K562 (cell line): ENCODE results near the gene TSPAN15. TPM values are rescaled to one million over a fixed set of nuclear protein-coding genes. Genes with fewer than 3 reads are reported as not detected.

Source experiments
- ATAC-seq: fragments of 200-7000 bp; cut with Tn5 transposase; 3 replicates; pipeline ENCODE4 v1.9.1; 2020; ENCODE audit warnings: moderate library complexity
- BruUV-seq: library from RNA; stranded (reverse); fragments of 400-500 nt; replicated peaks from 2 replicates; lab custom pipeline; 2021; lab: Mats Ljungman, UMichigan
- CTCF ChIA-PET: fragments of 300-600 bp; formaldehyde crosslinking; extraction: SDS; loops from one replicate; lab custom pipeline; 2021; ENCODE audit warnings: low intra/inter-chr PET ratio; lab: Yijun Ruan, JAX
- POLR2A ChIA-PET: fragments of 300-600, 350-650 bp; sonication (Branson Sonifier 250); formaldehyde crosslinking; extraction: SDS; loops from one replicate; lab custom pipeline; 2021; ENCODE audit warnings: antibody characterized with exemption, inconsistent platforms; lab: Yijun Ruan, JAX
- DNase-seq, 4 experiments: peaks; one replicate each; pipeline versions ENCODE4 v3.0.0 to v3.0.0-alpha.2; 2011 to 2018; ENCODE audit warnings: low spot score in 3 of 4, mixed read lengths in 3 of 4; ENCODE audit errors: extremely low read depth in 1 of 4
- FAIRE-seq: peaks from 2 replicates; lab custom pipeline; 2011; peaks lifted over from hg19 to GRCh38; lab: Jason Lieb, UNC
- H2AFZ ChIP-seq: 2 replicates; pipeline ENCODE4 v1.6.0; 2011; ENCODE audit warnings: low read depth, low read length, control low read depth, inconsistent platforms
- H3K27ac ChIP-seq: fragments of 200-600 bp; 3 replicates; pipeline ENCODE4 v1.8.0; 2011; ENCODE audit warnings: low read depth, mild to moderate bottlenecking, control low read depth, inconsistent platforms, low read length, moderate library complexity, mixed read lengths; ENCODE audit errors: extremely low read depth
- H3K27me3 ChIP-seq, 2 experiments: fragments of 300-600 bp in 1 of 2; 2 replicates in 1 of 2; 3 replicates in 1 of 2; pipeline versions ENCODE4 v1.6.0 to v1.8.0; 2011; ENCODE audit warnings: inconsistent platforms in 2 of 2, low read length in 2 of 2, mild to moderate bottlenecking in 1 of 2, mixed read lengths in 1 of 2, moderate library complexity in 1 of 2; ENCODE audit not compliant: control insufficient read depth in 2 of 2, insufficient read depth in 2 of 2
- H3K36me3 ChIP-seq: fragments of 300-600 bp; 3 replicates; pipeline ENCODE4 v1.8.0; 2011; ENCODE audit warnings: mild to moderate bottlenecking, low read length, inconsistent platforms; ENCODE audit not compliant: control insufficient read depth, insufficient read depth
- H3K4me1 ChIP-seq, 2 experiments: fragments of 200-600 bp in 1 of 2; replicated peaks in 1 of 2; 2 replicates in 1 of 2; 3 replicates in 1 of 2; pipeline versions ENCODE4 v1.5.1 to v1.8.0; 2011; ENCODE audit warnings: inconsistent platforms in 2 of 2, low read length in 2 of 2, mild to moderate bottlenecking in 1 of 2, mixed read lengths in 1 of 2, moderate library complexity in 1 of 2; ENCODE audit not compliant: control insufficient read depth in 2 of 2, insufficient read depth in 2 of 2
- H3K4me2 ChIP-seq: 2 replicates; pipeline ENCODE4 v1.6.1; 2011; ENCODE audit warnings: low read length, control low read depth, inconsistent platforms, mixed read lengths; ENCODE audit not compliant: insufficient read depth
- H3K4me3 ChIP-seq: fragments of 200-600 bp; sonication (generic), shearing (Covaris generic); 2 replicates; pipeline ENCODE4 v1.5.1; 2016; ENCODE audit warnings: control low read depth, inconsistent platforms
- H3K79me2 ChIP-seq: fragments of 200-600 bp; 3 replicates; pipeline ENCODE4 v1.8.0; 2011; ENCODE audit warnings: low read length, inconsistent platforms; ENCODE audit not compliant: control insufficient read depth, insufficient read depth
- H3K9ac ChIP-seq, 2 experiments: 2 replicates each; pipeline versions ENCODE4 v1.6.0 to v1.6.1; 2011; ENCODE audit warnings: low read depth in 2 of 2, low read length in 2 of 2, control low read depth in 1 of 2, inconsistent platforms in 1 of 2, mild to moderate bottlenecking in 1 of 2, mixed read lengths in 1 of 2; ENCODE audit not compliant: insufficient read depth in 1 of 2
- H3K9me1 ChIP-seq: one replicate; pipeline ENCODE4 v1.6.0; 2011; ENCODE audit warnings: inconsistent platforms, mild to moderate bottlenecking, low read length, moderate library complexity; ENCODE audit not compliant: control insufficient read depth, insufficient read depth
- H3K9me3 ChIP-seq: replicated peaks from 2 replicates; pipeline ENCODE4 v1.5.1; 2011; ENCODE audit warnings: low read depth, low read length, inconsistent platforms; ENCODE audit not compliant: control insufficient read depth, insufficient read depth
- H4K20me1 ChIP-seq: replicated peaks from 2 replicates; pipeline ENCODE4 v1.6.1; 2011; ENCODE audit warnings: low read length, inconsistent platforms, mixed read lengths; ENCODE audit not compliant: control insufficient read depth, insufficient read depth
- HOMEZ ChIP-seq: fragments of 250-450 bp; sonication (Bioruptor Pico); IDR thresholded peaks from 2 replicates; pipeline ENCODE4 v1.4.0; 2020; ENCODE audit warnings: mild to moderate bottlenecking, moderate library complexity
- IRF2 ChIP-seq: sonication (generic); formaldehyde crosslinking; IDR thresholded peaks from 2 replicates; pipeline ENCODE4 v1.8.1; 2022; ENCODE audit warnings: mild to moderate bottlenecking, missing genetic modification reagents
- KLF10 ChIP-seq: fragments of 250-450 bp; sonication (Bioruptor Pico); IDR thresholded peaks from 2 replicates; pipeline ENCODE4 v1.6.1; 2021; ENCODE audit warnings: matching md5 sums
- RBM39 ChIP-seq: fragments of 200-400 bp; formaldehyde crosslinking; optimal IDR thresholded peaks from 2 replicates; pipeline ENCODE3; 2018; ENCODE audit warnings: low read depth, low read length
- TAF9B ChIP-seq: fragments of 450-650 bp; IDR thresholded peaks from 2 replicates; pipeline ENCODE4 v1.6.1; 2018; ENCODE audit warnings: mild to moderate bottlenecking; ENCODE audit not compliant: partially characterized antibody
- ZNF12 ChIP-seq: sonication (generic); formaldehyde crosslinking; IDR thresholded peaks from 2 replicates; pipeline ENCODE4 v1.4.0; 2020; ENCODE audit warnings: mild to moderate bottlenecking, missing genetic modification reagents
- ZNF79 ChIP-seq: fragments of 250-450 bp; sonication (Bioruptor Pico); IDR thresholded peaks from 2 replicates; pipeline ENCODE4 v1.4.0; 2020; ENCODE audit warnings: low read depth, mild to moderate bottlenecking, moderate library complexity
- WGBS: fragments of 100-300 bp; shearing (Covaris generic); methylation state at CpG from one replicate; pipeline ENCODE4 v1.1.6; 2016; ENCODE audit warnings: low coverage, mixed read lengths; ENCODE audit not compliant: insufficient coverage; ENCODE audit errors: missing lambda C conversion rate; 5-methylcytosine and 5-hydroxymethylcytosine counted together
- in situ Hi-C: fragments of 300-500 bp; cut with MboI; formaldehyde crosslinking; loops from 4 replicates; pipeline ENCODE4 v1.15.0; 2018; ENCODE audit warnings: inconsistent platforms, mixed read lengths
- intact Hi-C: fragments of 100-400 bp; cut with micrococcal nuclease; formaldehyde crosslinking; loops from 2 replicates; pipeline ENCODE4 v1.14.2; 2022
- polyA plus RNA-seq, 8 experiments: library from polyadenylated mRNA; depleted of rRNA in 4 of 8; stranded (reverse) in 5 of 8; unstranded in 3 of 8; fragments of >200 nt; fragmentation: Nextera tagmentation in 2 of 8; fragmentation: Illumina TruSeq in 1 of 8; extraction: Ambion mirVana in 2 of 8; extraction: Trizol in 1 of 8; gene quantifications; 2 replicates each; pipeline versions ENCODE4 v1.2.1 to v1.2.3, GENCODE V29; 2011 to 2014; ENCODE audit warnings: inconsistent platforms in 1 of 8, missing spikeins in 1 of 8
- total RNA-seq, 7 experiments: library from RNA; depleted of rRNA in 6 of 7; stranded (reverse); fragments of >200 nt in 6 of 7; fragmentation: Illumina TruSeq in 2 of 7; extraction: Trizol in 2 of 7; gene quantifications; 2 replicates each; pipeline versions ENCODE4 v1.2.1 to v1.2.3, GENCODE V29; 2011 to 2021; ENCODE audit warnings: low replicate concordance in 1 of 7

TSPAN15 gene
- total and polyA plus RNA-seq, 9 of the 15 experiments (the other 6 are each of a cell fraction or from before 2014, with no cell fraction given), result 0.33 to 1.0 (median 0.45) TPM; not detected in 2

GRCh38 chr10:69553328-69553727 lies 102.1 kb downstream of the TSPAN15 start:
- Histone ChIP-seq H3K4me3 (no peak overlapping the region), H3K36me3 (no peaks in the 10 kb centered on the region), H3K27ac (no peak overlapping the region), H3K4me1 (no peaks in the 10 kb centered on the region), H4K20me1 (no peaks in the 10 kb centered on the region), H3K79me2 (no peaks in the 10 kb centered on the region), H3K4me2 (no peak overlapping the region), H2AFZ (no peak overlapping the region), H3K9ac (no peak overlapping the region), H3K27me3 (peaks cover 6 to 19% of the 10 kb centered on the region in 2 experiments; a peak in 3 of 5 replicates), H3K9me3 (peaks cover 5% of the 10 kb centered on the region; the same call in 1 of the 2 replicates), H3K9me1 (no peaks in the 10 kb centered on the region)
- POLR2A ChIA-PET, result interaction anchor here (0.7 kb wide), 1 partner anchor 29 kb away, joined by 3 read pairs; no protein-coding TSS in a partner anchor
- CTCF ChIA-PET, result no interaction called here
- in situ Hi-C loops (no loop called here), intact Hi-C loops (no loop called here)
- ATAC-seq, result no peak
- no peak for DNase-seq
- BruUV-seq, result no TSS peak
- 2% methylated on average over 4 of the region's 4 CpGs for WGBS
- TF ChIP-seq ZNF12 (no peak), RBM39 (no peak), ZNF79 (CRISPR knock-in tag) (no peak), TAF9B (no peak), HOMEZ (CRISPR knock-in tag) (no peak), KLF10 (CRISPR knock-in tag) (no peak), IRF2 (CRISPR knock-in tag) (no peak)
- no peak for FAIRE-seq
